ENCODE results near the gene HCCS.

The HCCS gene

GRCh38 chrX:11124112-11124511, 13.0 kb downstream of the HCCS start:
- no peak for DNase-seq

DNA sequence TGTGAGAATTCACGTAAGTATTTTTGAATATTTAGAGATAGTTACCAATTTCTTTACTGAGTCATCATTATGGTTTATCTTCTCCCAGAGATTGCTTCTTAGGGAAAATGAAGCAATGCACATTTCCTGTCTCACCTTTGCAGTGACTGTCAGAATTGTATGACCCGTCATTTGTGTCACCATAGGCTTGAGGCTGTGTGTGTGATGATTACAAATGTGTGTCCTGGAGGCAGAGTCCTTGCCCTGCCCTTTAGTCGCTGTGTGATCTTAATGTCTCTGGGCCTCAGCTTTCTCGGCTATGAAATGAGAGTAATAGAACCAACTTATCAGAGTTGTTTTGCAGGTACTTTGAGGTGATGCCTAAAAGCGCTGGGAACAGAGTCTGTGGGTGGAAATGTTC, 13.9 kb downstream of the HCCS start:
- DNase-seq, result no peak

DNA sequence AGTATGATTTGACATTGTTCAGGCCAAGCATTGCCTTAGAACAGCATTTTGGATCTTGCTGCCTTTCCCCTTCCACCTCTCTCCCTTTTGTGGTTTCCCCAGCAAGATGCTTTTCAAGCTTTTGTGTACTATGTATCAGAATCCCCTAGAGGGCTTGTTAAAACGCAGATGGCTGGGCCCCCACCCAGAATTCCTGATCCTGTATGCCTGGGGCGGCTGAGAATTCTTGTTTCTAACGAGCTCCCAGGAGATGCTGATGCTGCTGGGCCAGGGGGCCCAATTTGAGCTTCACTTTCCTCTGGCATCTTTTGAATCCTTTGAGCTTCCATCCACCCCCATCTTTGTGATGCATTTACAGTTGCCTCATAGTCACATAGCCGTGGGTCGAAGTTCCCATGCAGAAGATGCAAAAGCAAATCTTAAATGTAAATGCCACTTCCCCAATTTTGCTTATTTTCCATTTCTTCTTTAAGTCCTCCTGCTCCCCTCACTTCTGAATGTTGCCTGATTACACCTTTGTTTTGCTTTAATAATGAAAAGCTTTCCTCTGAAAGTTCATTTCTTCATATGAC, 18.5 kb downstream of the HCCS start:
- no peak for DNase-seq

GRCh38 chrX:11130136-11130535, 19.0 kb downstream of the HCCS start:
- DNase-seq, result no peak

DNA sequence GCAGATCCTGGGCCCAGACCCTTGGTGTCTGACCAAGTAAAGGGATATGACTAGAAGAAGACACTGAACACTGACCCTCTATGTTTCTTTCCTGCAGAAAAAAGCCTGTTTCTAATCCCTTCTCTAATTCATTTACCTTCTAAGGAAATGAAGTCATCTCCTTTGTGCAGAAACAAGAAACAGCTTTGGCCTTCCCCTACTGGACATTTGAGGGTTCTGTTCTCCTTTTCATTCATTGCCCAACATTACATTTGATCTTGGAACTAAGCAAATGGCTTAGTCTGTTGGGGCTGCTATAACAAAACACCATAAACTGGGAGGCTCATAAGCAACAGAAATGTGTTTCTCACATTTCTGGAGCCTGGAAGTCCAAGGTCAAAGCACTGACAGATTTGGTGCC, 20.0 kb downstream of the HCCS start:
- no peak for DNase-seq

DNA sequence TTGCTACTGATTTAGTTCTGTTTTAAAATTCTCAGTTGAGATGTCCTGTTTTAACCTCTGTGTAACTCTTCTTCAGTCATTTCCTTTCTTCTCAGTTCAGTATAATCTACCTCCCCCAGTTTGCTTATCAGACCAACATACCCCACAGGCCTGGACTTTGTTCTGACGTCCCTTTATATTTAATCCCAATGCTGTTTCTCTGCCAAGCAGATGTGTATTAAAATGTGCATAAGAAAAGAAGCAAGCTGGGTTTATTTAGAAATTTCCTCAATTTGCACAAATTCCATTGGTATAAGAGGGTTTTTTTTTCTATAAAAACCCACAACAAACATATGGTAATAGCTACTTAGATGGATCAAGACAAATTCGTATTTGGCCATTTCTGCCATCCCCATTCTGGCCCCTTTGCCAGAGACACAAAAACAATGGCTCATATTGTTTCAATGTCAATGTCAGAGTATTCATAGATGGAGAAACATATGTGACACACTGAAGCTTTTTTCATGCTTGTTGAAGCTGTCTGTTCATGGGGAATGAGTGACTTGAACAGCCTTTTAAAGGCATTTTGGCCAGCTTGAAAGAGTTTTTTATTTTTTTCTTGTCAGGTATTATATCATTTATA, 24.5 kb downstream of the HCCS start:
- no peak for DNase-seq

- no peak for DNase-seq
Measured at GRCh38 chrX:11137543-11138139, 26.5 kb downstream of the HCCS start.

DNA sequence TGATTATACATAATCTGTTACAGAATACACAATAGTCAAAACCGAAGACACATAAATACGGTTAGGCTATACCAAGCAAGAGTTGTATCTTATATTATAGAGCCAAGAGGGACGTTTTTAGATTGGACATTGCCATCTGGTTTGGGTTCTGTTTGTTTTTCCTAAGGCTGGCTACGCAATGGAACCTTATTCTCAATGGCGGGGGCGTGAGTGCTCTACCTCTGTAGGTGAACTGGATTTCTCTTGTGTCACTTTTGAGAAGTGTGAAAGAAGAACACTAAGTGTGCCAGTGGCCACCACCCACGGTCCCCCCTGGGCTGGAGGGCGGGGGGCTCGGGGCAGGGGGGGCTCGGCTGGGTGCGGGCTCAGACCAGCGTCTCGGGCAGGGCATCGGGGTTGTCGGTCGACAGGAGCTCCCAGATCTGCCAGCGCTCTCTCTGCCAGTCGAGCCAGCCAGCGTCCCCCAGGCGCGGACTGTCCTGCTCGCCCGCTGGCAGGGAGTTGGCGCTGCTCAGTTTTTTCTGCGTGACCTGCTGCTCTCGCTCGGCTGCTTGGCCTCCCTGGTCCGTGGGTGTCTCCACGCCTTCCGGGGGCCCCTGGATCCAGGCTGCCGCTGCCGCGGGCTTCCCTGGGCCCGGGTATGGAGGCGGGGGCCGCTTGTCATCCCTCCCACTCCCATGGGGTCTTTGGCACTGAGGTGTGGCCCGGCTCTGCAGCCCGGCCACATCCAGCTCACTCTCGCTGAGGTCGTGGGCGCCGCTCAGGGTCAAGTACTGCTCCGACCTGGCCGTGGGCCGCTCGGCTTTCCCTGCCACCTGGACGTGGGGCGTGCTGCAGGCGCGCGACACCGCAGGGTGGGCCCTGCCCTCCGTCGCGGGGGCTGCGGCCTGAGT, 27.6 kb downstream of the HCCS start:
- DNase-seq, result no peak

GRCh38 chrX:11143931-11144678, 33.0 kb downstream of the HCCS start:
- peak; percentile 58 for DNase-seq

DNA sequence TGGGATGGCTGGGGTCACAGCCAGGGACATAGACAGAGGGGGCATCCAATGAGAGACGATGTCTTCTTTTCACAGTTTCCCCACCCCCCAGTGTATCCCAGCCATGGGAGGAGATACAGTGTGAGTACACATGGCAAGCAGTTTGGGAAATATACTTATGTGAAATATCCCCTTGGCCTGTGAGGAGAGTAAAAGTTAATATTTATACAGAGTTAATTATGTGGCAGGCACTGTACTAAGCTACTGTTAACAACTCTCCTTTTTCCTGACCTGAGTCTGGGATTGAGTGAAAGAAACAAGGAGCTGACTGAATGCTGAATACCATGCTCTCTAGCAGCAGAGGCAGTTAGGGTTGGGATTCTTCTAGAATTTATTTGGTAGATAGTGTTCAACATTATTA, 35.3 kb downstream of the HCCS start:
- no peak for DNase-seq

DNA sequence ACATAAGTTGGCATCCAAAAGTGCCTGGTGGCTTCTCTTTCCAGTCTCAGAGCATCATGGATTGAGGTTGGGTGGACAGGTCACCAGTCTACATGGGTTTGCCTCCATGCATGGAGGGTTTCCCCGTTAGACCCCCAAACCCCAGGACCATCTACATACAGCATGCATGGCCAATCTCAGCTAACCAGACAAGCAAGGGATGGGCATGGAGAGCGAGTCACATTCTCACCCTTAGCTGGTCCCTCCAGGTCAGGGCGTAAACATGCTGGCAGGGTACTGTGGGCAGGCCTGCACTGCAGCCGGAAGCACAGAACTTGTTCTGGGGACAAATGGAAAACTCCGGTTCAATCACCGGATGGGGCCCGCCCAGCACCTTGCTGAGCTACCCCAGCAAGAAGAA, 37.3 kb downstream of the HCCS start:
- DNase-seq, result no peak

DNA sequence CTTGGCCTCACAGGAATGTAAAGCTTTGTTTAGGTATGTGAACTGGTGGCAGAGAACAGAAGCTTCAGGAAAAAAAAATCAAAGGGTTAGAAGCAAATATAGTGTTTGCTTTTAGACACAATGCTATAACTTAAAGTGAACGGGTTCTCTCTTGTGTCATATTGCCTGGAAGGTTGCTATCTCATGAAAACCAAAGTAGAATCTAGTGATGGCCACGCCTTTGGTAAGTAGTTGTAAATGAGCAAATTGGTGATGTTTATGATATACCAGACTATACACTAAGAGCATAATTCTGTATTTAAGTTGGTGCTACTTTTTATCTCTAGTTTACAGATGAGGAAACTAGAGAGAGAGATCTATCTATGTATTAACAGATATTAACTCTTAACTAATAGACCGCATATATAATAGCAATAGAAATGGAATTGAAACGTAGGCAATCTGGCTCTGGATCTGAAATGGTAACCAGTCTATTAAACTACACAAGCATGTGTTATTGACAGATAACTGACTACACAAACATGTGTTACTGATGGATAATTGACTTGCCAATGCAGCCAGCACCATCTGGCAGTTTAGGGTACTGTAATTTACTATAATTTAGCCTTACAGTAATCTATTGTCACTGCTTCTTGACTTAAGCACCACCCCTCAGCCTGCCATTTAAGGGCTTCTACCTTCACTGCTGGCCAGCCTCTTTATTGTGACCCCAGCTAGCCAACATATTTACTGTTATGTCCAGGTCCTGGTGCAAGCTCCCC, 40.8 kb downstream of the HCCS start:
- DNase-seq, result peak; percentile 44

- no peak for DNase-seq
Measured at GRCh38 chrX:11159149-11159548, 48.0 kb downstream of the HCCS start.

DNA sequence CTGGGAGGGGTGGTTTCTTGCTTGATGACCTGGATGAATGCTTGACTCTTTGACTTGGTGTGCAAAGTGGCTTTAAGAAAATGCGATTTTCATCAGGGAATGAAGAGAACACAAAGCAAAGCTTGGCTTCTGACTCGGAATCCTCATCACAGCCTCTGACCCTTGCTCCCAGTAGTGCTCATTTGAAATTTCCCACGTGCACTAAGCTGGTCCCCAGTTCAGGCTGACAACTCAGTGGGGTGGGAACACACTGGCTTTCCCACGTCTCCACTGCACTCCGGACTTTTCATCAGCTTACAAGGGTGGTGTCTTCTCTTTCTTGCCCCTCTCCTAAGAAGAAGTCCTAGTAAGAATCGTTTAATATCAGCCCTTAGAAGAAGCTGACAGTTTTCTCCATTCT, 53.3 kb downstream of the HCCS start:
- no peak for DNase-seq

DNA sequence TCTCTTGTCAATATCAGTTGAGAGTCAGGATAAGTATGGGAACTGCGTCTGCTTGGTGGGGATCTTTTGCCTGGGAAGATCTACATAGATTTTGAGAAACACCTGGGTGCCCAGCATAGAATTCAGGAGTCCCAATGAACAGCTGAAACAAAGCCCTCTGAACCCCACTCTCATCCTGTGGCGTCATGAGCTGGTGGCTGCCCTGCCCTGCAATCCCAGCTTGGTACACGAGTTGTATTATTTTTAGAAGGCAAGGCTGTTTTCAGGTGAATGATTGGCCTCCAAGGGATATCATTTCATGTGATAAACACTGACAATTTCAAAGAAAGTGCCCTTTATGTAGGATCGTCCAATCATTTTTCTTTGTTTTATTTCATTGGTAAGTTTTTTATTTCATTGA, 60.8 kb downstream of the HCCS start:
- DNase-seq, result no peak

DNA sequence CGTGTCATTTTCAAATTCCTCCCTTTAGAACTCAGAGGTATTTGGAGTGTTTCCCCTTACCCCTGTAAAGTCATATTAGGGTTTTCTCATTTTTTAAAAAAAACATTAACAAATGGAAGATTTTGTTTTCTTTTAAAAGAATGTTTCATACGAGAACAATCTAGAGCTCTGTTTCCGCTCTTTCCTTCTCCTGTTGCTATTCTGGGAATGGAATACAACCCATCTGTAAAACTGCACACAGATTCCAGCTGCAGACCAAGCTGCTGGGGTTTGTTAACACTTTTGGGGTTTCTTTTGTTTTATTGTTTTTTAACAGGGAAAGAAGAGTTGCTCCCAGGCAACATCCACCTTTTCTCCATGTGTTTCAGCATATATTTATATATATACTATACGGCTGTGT, 61.3 kb downstream of the HCCS start:
- DNase-seq, result no peak

Measured in NCI-H1417 treated with DMSO at 0.1 percent for 48 hours (cell line).